GM19193 (cell line): ENCODE measurements around the gene PSMA1.

Experiments
- POLR2A ChIP-seq: IDR thresholded peaks from 4 replicates; pipeline ENCODE4 v1.6.1; 2011; ENCODE audit not compliant: insufficient read depth, insufficient read length; ENCODE audit errors: extremely low read depth

The PSMA1 gene

DNA sequence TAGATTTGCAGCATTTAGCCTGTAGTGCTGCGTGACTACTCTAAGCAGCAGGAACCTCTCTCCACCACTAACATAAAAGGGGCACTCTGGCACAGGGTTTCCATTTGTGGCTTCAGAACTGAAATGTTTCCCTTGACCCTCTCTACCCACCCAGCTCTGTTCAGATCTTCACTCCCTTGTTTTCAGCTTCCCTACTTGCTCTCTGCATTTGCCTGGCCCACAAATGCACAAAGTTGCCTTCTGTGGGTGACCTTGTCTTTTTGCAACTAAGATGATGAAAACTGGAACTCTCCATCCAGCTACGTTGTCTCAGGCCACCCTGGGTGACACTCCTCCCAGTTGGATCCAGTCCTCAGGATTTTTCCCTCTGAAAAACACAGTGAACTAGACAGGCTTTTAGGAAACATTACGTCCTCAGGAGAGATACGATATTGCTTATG, 19.8 kb upstream of the PSMA1 start:
- TF ChIP-seq POLR2A: no peak

DNA sequence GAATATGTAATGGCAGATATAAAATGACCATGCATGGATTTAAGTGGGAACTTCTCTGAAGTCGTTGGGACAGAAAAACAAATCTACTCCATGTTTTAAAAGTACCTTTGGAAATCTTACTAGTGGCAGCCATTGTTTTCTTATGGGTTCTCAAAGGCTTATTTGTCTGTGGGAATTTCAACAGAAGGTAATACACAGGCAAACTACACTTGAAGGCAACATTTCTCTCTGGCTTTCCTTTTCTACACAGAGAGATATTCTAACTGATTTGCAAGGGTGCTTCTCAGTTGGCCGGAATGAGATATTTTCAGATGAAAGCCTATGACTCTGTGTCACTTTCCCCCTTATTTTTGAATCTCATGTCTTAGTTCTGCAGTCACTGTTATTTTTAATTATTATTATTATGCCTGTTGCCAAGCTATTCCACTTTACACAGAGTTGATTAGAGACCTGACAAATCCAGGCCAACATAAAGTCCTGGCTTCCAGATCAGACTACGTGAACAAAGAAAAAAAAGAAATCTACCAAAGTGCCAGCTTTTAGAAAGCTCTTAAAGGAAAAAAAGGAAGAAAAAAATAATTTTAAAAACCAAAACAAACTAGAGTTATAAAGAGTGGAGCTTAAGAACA, 18.9 kb upstream of the PSMA1 start:
- TF ChIP-seq POLR2A: no peak

DNA sequence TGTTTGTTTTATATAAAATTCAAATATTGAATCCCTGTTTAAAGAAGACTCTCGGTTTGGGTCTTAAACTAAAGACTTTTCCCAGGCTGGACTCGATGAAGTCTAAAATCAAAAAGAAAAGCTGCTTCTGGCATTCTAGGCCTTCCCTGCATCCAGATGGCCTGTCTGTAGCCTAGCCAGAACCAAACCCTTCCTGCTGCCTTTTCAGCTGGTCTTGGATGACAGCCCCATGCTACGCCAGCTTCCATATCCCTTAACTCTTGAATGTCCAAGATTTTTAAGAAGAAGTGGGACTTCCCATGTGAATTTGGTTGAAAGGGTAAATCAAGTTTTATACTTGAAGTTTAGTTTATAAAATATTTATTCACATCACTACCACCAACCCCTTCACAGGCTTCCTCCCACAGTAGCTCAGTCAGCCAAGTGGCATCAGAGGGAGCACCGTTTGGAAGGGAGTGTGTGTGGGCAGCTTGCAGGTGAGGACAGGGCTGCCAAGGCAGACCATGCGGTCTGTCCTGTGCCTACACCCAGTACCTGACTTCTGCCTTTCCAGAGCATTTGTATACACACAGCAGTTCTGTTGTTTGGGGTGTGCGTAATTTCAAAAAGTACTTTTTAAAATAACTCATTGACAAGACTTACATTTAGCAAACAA, 18.2 kb upstream of the PSMA1 start:
- TF ChIP-seq POLR2A: no peak

DNA sequence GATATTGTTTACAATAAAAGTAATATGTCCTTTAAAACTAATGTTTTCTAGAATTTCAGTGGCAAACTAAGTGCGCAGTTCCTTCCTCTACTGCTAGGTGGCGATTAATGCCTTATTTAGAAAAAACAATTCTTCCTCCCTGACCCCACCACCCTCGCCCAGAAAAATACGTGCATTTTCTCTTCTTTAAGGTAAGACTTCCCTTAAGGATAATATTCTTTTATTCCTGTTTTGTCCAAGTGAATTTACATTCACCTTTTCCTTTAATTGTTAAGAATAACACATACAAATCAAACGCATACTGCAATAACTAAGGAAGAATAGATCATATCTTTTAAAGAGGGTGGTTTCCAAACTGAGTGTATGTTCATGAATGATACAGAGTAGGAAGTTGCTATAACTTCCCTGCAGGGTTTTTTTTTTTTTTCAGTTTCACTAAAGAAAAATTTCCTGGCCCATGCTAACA, 17.0 kb upstream of the PSMA1 start:
- TF ChIP-seq POLR2A: no peak

DNA sequence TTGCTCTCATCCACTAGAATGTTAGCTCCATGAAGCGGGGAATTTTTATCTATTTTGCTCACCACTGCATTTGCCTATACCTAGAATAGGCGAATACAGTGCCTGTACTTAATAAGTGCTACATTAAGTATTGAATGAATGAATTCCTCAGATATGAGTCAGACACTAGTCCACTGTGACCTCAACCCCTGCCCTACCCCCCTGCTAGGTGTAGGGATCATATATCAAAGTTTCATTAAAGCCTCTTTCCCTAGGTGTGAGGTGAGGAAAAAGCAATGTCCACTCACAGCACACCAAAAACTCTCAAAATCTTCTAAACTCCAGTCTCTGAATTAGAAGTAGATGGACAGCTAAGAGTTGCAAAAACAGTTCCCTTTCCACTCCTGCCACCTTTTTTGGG, 9.8 kb upstream of the PSMA1 start:
- TF ChIP-seq POLR2A: no peak

DNA sequence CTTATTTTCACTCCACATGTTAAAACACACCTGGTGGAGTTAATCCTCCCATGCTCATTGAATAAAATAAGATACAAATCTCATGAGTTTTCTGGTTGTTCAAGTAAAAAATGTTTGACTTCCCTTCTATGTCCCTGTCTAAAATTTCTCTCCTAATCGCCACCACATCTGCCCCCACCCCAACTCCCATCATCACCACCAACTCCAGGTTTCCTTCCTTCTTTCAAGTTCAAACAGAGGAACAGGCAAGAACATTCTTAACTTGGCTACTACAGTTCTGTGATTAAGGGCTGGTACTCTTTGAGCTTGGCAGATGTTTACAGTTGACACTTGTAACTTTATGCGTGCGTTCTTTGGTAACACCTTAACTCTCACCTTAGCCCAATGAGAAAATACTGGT, 9.1 kb upstream of the PSMA1 start:
- no peak for TF ChIP-seq POLR2A

DNA sequence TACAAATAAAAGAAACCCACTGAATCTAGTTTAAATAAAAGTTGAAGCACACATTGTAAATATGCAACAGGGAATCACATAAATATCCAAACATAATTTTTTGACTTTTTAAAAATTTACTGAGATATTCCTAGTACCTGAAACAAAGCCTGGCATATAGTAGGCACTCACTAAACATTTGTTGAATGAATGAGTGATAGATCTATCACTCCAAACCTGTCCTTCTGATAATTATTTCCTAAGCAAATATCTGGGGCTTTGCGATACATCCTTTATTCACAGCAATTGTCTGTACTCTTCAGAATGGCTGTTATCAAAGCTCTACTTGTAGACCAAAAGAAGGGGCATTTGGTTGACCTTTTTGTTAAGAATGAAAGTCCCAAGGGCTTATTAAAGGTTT, 2.6 kb upstream of the PSMA1 start:
- no peak for TF ChIP-seq POLR2A

DNA sequence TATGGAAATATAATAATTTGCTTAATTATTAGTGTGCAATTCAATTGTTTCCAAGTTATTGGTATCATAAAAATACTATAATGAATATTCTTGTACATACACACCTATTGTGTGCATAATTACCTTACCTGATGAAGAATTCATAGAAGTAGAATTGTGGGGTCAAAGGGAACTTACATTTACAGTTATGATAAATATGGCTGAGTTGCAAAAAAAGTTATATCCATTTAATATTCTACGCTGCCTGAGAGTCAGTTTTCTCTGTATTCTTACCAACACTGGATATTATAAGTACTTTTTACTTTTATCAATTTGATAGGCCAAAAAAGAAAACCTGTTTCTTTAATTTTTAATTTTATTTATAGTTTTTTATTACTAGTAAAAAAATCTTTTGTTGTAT, 2.1 kb upstream of the PSMA1 start:
- no peak for TF ChIP-seq POLR2A

DNA sequence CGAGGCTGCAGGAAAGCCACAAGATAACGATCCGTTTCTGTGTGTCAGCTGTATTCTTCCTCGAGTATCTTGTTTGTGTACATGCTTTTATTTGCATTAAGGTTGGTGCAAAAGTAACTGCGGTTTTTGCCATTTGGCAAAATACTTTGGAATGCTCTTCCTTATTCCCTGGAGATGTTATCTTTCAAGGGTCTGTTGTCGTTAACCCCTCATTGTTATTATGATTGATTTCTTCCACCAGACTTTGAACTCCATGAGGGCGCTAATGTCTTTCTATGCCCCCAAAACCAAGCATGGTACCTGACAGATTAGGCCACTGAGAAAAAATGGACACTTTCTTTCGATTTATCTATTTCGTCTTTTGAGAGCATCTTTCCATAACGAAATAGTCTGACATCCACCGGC, 563 bp upstream of the PSMA1 start:
- TF ChIP-seq POLR2A: no peak

DNA sequence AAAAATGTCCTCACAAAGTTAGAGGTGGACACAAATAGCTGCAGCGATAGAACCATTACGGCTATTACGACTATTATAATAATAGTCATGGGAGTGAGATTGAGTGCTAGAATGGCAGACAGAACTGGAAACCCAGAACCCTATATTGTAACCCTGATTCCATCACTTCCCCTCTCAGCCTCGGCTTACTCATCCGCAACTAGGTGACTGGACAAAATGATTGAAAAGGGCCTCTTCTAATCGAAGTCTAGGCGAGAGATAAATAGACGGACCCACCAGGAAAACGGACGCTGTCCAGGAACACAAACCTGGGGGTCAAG, 629 bp downstream of the PSMA1 start:
- TF ChIP-seq POLR2A: no peak

DNA sequence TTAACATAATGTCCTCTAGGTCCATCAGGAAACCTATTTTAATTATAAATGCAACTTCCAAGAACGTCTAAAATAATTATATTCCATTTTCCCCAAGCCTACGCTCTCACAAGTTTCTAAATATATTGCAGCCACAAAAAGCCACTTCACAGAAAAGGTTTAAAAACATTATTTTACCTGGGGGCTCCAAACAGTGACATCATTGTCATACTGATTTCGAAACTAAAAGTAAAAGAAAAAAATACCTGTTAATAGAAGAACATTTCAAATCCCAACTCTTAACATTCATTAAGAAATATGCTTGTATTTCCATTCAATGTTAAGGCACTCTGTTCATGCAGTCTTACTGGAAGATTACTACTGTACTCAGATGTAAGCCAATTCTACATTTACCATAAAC, 1.4 kb downstream of the PSMA1 start:
- no peak for TF ChIP-seq POLR2A

DNA sequence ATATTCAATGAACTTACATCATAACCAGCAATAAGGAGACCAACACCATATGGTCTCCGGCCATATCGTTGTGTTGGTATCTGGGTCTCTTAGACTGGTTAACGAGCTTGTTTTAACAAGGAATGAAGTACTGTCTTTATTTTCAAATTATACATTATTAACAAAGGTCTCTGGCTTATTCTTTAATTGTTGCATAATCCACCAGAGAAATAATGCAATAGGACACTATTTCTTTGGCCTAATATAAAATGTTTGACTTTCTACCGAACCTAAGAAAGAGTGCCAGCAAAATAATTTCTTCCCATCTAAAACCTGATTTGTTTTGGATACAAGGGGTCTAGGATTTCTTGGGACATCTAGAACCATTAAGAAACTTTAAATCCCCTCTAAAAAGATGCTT, 6.4 kb downstream of the PSMA1 start:
- TF ChIP-seq POLR2A: no peak

DNA sequence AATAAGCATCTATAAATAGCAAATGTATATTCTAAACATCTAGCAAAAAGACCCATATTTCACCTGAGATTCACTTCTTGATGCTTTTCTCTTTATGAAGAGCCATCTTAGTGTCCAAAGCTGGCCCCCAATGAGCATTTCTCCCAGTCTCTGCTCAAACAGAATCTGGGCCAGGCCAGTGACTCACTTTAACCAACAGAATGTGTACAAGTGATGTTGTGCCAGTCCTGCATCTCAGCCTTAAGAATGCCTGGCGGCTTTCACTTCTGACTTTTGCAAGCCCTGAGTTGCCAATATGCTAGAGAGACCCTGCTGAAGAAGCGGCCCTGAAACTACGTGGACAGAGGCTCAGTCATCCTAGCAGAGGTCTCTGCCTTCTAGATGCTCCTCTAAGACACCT, 13.7 kb downstream of the PSMA1 start:
- no peak for TF ChIP-seq POLR2A

DNA sequence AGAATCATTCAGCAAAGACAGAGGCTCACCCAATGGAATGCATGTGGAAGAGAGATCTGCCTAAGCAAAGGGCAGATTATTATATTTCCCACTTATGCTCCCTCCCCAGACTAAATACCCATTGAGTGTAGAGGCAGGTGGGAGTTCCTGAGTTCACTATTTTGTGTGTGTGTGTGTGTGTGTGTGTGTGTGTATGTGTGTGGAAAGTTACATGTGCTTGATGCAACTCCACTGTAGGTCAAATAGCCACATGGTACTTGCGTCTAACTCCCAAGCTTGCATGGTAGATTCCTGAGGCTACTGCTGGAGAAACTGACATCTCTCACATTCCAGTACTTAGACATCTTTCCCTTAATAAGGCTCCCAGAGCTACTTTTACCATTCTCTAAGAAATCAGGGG, 17.2 kb downstream of the PSMA1 start:
- no peak for TF ChIP-seq POLR2A

DNA sequence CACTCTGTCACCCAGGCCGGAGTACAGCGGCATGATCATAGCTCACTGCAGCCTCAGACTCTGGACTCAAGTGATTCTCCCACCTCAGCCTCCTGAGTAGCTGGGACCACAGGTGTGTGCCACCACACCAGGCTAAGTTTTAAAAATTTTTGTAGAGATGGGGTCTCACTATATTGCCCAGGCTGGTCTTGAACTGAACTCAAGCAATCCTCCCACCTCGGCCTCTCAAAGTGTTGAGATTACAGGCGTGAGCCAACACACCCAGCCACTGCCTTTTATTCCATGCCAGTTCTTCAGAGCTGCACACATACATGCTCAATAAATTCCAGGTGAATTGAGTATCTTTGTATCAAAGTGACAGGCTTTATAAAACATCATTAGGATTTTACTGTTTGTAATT, 18.1 kb downstream of the PSMA1 start:
- no peak for TF ChIP-seq POLR2A

DNA sequence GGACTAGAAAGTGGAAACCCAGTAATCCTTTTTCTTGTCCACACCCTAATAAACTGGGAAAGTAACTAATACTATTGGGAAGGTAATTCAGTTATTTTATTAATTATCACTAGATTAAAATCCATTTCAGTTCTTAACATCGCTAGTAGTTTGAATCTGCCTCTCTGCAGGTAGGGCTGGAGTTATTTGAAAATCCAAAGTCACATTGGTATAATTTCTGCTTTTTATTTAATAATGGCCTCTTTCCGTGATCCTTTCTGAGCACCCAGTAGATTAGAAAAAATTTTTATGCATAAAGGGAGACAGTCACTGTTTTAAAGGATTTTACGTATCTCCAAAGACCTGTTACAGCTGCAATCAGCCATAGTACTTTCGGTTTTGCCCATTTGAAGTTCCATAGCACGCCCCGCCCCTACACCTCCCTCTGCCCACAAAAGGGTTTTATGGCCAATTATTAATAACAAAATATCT, 20.0 kb downstream of the PSMA1 start:
- TF ChIP-seq POLR2A: no peak

DNA sequence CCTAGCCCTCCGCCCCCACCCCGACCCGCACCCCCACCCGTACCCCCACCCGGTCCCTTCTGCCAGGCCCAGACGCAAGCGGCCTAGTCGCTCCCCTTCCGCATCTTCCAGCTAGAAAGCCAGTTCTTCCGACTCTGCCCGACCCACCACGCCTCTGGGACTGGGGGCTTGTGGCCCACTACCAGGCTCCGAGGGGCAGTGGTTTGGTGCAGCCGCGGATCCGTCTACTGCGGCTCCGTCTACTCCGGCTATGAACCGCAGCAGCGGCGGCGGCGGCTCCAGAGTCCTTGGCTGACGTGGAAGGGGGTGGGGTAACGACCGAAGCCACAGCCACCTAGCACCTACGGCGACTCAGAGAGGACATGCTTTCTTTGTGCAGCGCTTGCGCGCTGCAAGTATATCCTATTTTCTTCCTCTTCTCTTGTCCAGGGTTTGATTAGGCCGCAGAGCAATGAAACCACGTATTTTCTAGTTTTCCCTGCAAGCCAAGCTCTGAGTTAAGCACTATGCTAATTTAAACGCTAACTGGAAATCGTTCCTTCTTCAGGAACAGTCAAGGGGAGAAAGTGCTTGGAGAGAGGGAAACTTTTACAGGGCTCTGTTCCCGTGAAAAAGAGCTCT, 20.5 kb downstream of the PSMA1 start, which contains the start of gene COPB1:
TSS of gene COPB1 (minus strand) at position 252 of the 621 bp plus-strand sequence. CDS start 883 bp downstream, outside the sequence.
- TF ChIP-seq POLR2A: peak; percentile 94

DNA sequence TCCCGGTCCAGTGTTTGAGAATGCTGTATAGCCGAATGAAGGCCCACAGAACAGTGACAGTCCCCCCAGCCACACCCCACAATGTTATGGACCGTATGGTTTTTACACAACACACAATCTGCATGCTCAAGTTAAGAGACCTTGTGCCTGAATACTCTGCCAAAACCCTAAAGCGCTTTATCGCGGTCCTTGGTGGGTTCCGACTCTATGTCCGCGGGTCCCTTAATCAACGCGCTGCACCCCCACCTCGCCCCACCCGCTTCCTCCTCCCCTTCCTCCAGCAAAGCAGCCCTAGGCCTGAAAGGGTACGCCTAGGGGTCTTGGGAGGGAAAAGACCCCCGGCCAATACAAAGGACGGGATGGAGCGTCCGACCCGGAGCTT, 21.0 kb downstream of the PSMA1 start:
- no peak for TF ChIP-seq POLR2A
